ENCODE measurements around the gene CELF5. TPM values are rescaled to one million over a fixed set of nuclear protein-coding genes. Genes with fewer than 3 reads are reported as not detected.
"Not testable (repeated sequence)": the region's sequence is repeated elsewhere in the genome, so short reads cannot be mapped to it uniquely, and the experiment has no call there.

The CELF5 gene
- total RNA-seq, 2 donors from 2014 or later: 0.36 to 0.80 TPM

DNA sequence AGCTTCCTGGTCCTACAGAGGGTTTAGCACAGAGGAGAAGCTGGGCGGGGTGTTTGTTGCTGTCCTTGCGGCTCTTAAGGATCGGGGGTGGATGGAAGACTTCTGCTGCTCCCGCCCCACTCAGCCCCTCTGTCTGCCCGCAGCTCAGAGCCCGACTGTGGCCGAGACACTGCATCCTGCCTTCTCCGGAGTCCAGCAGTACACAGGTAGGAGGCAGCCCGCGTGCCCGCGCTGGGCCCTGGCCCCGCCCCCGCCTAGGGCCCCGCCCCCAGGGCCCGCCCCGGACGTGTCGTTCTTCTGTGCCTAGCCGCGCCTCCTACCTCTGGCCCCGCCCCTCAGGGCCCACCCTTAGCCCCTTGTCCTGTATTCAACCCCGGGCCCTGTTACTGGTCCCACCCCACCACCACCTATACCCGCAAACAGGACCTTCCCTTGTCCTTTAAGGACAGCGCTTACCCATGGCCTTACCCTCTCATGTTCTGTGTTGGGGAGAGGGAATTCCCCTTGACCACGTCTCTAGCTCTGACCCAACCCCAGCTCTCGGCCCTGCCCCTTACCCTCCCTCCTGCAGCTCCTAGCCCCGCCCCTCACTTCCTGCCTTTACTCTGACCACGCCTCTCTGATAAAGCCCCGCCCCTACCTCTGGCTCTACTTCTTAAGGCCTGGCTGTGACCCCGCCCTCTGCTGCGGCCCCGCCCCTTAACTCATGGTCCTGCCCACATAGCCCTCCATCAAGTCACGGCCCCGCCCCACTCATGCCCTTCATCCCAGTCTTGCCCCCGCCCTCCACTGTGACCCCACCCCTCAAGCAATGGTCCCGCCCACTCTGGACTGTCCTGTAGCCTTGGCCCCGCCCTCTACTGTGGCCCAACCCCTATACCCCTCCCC lies 60.5 kb downstream of the CELF5 start:
- Histone ChIP-seq H3K9me3 (no peaks in the 10 kb centered on the region), H3K36me3 (no peaks in the 10 kb centered on the region), H3K4me3 (peak overlapping the region; percentile 2 to 25), H3K27me3 (replicated peaks; ENCODE audit: insufficient read depth) (no peaks in the 10 kb centered on the region), H3K4me1 (replicated peaks) (peaks cover 2% of the 10 kb centered on the region), H3K27ac (peak overlapping the region; percentile 57 to 71)
- peak; percentile 93 for DNase-seq (ENCODE audit: low spot score)
- WGBS: 2% methylated on average over 32 of the region's 38 CpGs
- intact Hi-C loops (cut with DNase I): no loop called here
- TF ChIP-seq POLR2AphosphoS5 (IDR thresholded peaks at IDR 0.05): peak; percentile 10
- TF ChIP-seq, protein P1, sequence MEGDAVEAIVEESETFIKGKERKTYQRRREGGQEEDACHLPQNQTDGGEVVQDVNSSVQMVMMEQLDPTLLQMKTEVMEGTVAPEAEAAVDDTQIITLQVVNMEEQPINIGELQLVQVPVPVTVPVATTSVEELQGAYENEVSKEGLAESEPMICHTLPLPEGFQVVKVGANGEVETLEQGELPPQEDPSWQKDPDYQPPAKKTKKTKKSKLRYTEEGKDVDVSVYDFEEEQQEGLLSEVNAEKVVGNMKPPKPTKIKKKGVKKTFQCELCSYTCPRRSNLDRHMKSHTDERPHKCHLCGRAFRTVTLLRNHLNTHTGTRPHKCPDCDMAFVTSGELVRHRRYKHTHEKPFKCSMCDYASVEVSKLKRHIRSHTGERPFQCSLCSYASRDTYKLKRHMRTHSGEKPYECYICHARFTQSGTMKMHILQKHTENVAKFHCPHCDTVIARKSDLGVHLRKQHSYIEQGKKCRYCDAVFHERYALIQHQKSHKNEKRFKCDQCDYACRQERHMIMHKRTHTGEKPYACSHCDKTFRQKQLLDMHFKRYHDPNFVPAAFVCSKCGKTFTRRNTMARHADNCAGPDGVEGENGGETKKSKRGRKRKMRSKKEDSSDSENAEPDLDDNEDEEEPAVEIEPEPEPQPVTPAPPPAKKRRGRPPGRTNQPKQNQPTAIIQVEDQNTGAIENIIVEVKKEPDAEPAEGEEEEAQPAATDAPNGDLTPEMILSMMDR (IDR thresholded peaks at IDR 0.05): no peak
- TF ChIP-seq POLR2A (IDR thresholded peaks at IDR 0.05): peak; percentile 49

DNA sequence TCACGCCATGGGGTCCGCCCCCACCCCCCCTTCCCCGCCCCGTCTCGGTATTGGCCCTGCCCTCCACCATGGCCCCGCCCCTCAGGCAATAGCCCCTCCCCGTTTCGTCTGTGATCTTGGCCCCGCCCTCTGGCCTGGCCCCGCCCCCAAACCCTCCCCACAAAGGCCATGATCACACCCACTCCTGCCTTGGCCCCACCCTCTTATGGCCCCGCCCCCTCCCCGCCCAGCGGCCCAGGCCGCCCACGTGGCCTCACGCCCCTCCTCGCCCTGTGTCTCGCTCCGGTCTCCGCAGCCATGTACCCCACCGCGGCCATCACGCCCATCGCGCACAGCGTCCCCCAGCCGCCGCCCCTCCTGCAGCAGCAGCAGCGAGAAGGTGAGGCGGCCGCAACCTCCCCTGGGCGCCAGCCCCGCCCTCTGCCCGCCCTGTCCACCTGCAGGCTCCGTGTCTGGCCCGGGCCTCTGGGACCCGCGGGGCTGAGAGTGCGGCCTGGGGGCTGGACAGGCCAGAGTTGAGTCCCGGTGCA lies 61.3 kb downstream of the CELF5 start:
- intact Hi-C loops (cut with DNase I): no loop called here
- H3K27me3 ChIP-seq (replicated peaks; ENCODE audit: insufficient read depth): no peaks in the 10 kb centered on the region
- WGBS: 4% methylated on average over 31 of the region's 40 CpGs
- no peaks in the 10 kb centered on the region for H3K36me3 ChIP-seq
- TF ChIP-seq POLR2AphosphoS5 (IDR thresholded peaks at IDR 0.05): no peak
- TF ChIP-seq, protein P1 (IDR thresholded peaks at IDR 0.05): no peak
- TF ChIP-seq POLR2A (IDR thresholded peaks at IDR 0.05): no peak
- DNase-seq (ENCODE audit: low spot score): no peak
- H3K9me3 ChIP-seq: no peaks in the 10 kb centered on the region
- peaks cover 2% of the 10 kb centered on the region for H3K4me1 ChIP-seq (replicated peaks)
- H3K4me3 ChIP-seq: peak overlapping the region; percentile 13 to 21
- peak overlapping the region in 1 of 2 donors; percentile 57 for H3K27ac ChIP-seq

DNA sequence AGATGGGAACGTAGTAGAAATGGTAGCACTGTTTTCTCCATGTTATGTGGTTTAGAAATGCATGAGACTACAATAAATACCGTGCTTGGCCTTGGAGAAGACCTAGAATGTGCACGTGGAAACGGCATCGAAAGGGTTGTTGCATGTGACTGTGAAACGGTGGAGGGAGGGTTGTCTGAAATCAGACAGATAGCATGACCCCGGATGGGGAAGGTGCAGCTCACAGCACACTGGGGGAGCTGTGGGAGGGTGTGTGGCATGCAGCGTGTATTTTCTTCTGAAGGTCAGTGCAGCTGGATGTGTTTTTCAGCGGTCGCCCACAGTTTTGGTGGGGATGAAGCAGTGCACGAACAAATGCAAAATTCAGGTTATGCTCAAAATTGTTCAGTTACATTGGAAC lies 63.4 kb downstream of the CELF5 start:
- 46% methylated on average over 11 of the region's 11 CpGs for WGBS
- no peaks in the 10 kb centered on the region for H3K27me3 ChIP-seq (replicated peaks; ENCODE audit: insufficient read depth)

DNA sequence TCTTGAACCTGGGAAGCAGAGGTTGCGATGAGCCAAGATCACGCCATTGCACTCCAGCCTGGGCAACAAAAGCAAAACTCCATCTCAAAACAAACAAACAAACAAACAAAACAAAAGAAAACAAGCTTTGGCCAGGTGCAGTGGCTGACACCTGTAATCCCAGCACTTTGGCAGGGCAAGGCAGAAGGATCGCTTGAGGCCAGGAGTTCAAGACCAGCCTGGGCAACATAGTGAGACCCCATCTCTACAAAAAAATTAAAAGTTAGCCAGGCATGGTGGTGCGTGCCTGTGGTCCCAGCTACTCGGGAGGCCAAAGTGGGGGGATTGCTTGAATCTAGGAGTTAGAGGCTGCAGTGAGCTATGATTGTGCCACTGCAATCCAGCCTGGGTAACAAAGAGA lies 64.0 kb downstream of the CELF5 start:
- H3K4me1 ChIP-seq (replicated peaks); H3K27ac ChIP-seq; intact Hi-C loops (cut with DNase I); H3K9me3 ChIP-seq; DNase-seq (ENCODE audit: low spot score); H3K4me3 ChIP-seq; H3K36me3 ChIP-seq; H3K27me3 ChIP-seq (replicated peaks; ENCODE audit: insufficient read depth): not testable (repeated sequence)
- WGBS: 93% methylated on average over 5 of the region's 5 CpGs

More for the DNA sequence above, 63.4 kb downstream of the CELF5 start:
- no peak for DNase-seq (ENCODE audit: low spot score)
- Histone ChIP-seq H3K9me3 (no peaks in the 10 kb centered on the region), H3K4me1 (replicated peaks) (peaks cover 2% of the 10 kb centered on the region), H3K4me3 (no peak overlapping the region), H3K27ac (no peak overlapping the region), H3K36me3 (no peaks in the 10 kb centered on the region)
- TF ChIP-seq POLR2A (IDR thresholded peaks at IDR 0.05) (no peak), POLR2AphosphoS5 (IDR thresholded peaks at IDR 0.05) (no peak)
- TF ChIP-seq, protein P1 (IDR thresholded peaks at IDR 0.05): no peak
- intact Hi-C loops (cut with DNase I): no loop called here

DNA sequence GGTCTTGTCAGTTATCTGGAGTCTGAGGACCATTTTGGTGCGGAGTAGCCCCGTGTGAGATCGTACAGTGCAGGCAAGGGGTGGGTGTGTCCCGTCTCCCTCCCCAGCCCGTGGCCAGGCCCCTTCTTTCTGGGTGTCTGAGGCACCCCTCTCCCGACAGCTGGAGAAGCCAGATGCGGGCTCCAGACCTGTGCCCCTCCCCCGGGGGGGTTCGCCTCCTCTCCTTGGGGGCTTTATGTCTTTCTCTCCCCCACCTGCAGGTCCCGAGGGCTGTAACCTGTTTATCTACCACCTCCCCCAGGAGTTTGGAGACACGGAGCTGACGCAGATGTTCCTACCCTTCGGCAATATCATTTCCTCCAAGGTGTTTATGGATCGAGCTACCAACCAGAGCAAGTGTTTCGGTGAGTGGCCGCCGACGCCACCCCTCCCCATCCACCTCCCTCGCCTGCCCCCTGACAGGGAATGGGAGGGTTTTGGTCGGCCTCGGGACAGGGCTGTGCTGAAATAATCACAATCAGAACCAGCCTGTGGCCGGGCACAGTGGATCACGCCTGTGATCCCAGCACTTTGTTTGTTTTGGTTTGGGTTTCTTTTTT lies 65.6 kb downstream of the CELF5 start:
- TF ChIP-seq, protein P1 (IDR thresholded peaks at IDR 0.05): no peak
- TF ChIP-seq POLR2AphosphoS5 (IDR thresholded peaks at IDR 0.05): peak; percentile 56
- TF ChIP-seq POLR2A (IDR thresholded peaks at IDR 0.05): no peak
- H3K4me3 ChIP-seq: no peak overlapping the region
- peak overlapping the region in 1 of 2 donors; percentile 33 for H3K27ac ChIP-seq
- 16% methylated on average over 23 of the region's 23 CpGs for WGBS
- intact Hi-C loops (cut with DNase I): no loop called here
- H3K36me3 ChIP-seq: no peaks in the 10 kb centered on the region
- DNase-seq (ENCODE audit: low spot score): peak; percentile 50
- H3K27me3 ChIP-seq (replicated peaks; ENCODE audit: insufficient read depth): no peaks in the 10 kb centered on the region
- peaks cover 2% of the 10 kb centered on the region for H3K4me1 ChIP-seq (replicated peaks)
- no peaks in the 10 kb centered on the region for H3K9me3 ChIP-seq

DNA sequence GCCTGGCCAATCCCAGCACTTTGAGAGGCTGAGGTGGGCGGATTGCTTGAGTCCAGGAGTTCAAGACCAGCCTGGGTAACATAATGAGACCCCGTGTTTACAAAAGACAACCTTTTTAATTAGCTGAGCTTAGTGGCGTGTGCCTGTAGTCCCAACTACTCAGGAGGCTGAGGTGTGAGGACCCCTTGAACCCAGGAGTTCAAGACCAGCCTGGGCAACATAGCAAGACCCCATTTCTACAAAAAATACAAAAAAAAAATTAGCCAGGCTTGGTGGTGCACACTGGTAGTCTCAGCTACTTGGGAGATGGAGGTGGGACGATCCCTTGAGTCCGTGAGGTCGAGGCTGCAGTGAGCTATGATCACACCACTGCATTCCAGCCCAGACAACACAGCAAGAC lies 66.4 kb downstream of the CELF5 start:
- WGBS: 86% methylated on average over 6 of the region's 6 CpGs
- intact Hi-C loops (cut with DNase I); H3K27me3 ChIP-seq (replicated peaks; ENCODE audit: insufficient read depth); H3K4me3 ChIP-seq; H3K36me3 ChIP-seq; DNase-seq (ENCODE audit: low spot score); H3K4me1 ChIP-seq (replicated peaks); H3K27ac ChIP-seq; H3K9me3 ChIP-seq: not testable (repeated sequence)
